ENCODE data around the gene FAM81B.

- TF ChIP-seq RXRA (IDR thresholded peaks at IDR 0.05) (no peak), REST (IDR thresholded peaks at IDR 0.05) (no peak), SP1 (IDR thresholded peaks at IDR 0.05) (no peak), CTCF (IDR thresholded peaks at IDR 0.05; ENCODE audit: low read depth, low read length, missing input control) (no peak), YY1 (IDR thresholded peaks at IDR 0.05) (no peak), ZBTB33 (IDR thresholded peaks at IDR 0.05) (no peak), NR2F2 (IDR thresholded peaks at IDR 0.05) (no peak), MAX (IDR thresholded peaks at IDR 0.05) (no peak), HNF4A (conservative IDR thresholded peaks at IDR 0.05) (no peak), GABPA (IDR thresholded peaks at IDR 0.05 in 1 of 2, conservative IDR thresholded peaks at IDR 0.05 in 1 of 2) (no peak), RAD21 (IDR thresholded peaks at IDR 0.05) (no peak), JUND (IDR thresholded peaks at IDR 0.05) (no peak), ATF3 (IDR thresholded peaks at IDR 0.05) (no peak), TAF1 (conservative IDR thresholded peaks at IDR 0.05) (no peak)
These were observed 95.0 kb downstream of the FAM81B start for GRCh38 chr5:95486191-95486590.
